Choroid plexus epithelial cell (primary cell): ENCODE data around the gene TH.

Source experiments
- DNase-seq: peaks from one replicate; pipeline ENCODE4 v3.0.0-alpha.2; 2010; ENCODE audit warnings: low read depth
- H3K4me3 ChIP-seq: 2 replicates; pipeline ENCODE4 v1.5.1; 2011; ENCODE audit warnings: low read depth, mild to moderate bottlenecking, control low read depth, low read length, moderate library complexity
- TF ChIP-seq, protein P1 (sequence below): conservative IDR thresholded peaks from 2 replicates; pipeline ENCODE4 v1.5.1; 2011; ENCODE audit warnings: low read depth, mild to moderate bottlenecking, control low read depth, inconsistent platforms, low read length, moderate library complexity

The TH gene

DNA sequence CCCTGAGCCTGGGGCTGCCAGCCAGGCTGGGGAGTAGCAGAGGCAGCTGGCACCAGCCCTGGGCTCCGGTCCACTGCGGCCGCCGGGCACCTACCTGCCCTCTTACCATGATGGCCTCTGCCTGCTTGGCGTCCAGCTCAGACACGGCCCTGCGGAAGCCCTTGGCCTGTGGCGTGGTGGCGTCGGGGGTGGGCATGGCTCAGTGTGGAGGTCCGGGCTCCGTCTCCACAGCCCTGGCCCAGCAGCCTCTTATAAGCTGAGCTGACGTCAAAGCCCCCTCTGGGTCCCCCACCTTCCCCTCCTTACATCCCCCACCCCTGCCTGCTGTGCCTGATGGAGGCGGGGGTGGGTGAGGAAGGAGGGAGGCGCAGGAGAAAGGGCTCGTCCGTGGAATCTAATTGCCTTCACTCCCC is at the start of gene TH:
TSS of gene TH (minus strand) at position 225 of the 413 bp plus-strand sequence. CDS start at position 196, 29 bp downstream.
- TF ChIP-seq, protein P1, sequence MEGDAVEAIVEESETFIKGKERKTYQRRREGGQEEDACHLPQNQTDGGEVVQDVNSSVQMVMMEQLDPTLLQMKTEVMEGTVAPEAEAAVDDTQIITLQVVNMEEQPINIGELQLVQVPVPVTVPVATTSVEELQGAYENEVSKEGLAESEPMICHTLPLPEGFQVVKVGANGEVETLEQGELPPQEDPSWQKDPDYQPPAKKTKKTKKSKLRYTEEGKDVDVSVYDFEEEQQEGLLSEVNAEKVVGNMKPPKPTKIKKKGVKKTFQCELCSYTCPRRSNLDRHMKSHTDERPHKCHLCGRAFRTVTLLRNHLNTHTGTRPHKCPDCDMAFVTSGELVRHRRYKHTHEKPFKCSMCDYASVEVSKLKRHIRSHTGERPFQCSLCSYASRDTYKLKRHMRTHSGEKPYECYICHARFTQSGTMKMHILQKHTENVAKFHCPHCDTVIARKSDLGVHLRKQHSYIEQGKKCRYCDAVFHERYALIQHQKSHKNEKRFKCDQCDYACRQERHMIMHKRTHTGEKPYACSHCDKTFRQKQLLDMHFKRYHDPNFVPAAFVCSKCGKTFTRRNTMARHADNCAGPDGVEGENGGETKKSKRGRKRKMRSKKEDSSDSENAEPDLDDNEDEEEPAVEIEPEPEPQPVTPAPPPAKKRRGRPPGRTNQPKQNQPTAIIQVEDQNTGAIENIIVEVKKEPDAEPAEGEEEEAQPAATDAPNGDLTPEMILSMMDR, result no peak
- H3K4me3 ChIP-seq, result no peak within 1 kb of the TSS
- no peak for DNase-seq

DNA sequence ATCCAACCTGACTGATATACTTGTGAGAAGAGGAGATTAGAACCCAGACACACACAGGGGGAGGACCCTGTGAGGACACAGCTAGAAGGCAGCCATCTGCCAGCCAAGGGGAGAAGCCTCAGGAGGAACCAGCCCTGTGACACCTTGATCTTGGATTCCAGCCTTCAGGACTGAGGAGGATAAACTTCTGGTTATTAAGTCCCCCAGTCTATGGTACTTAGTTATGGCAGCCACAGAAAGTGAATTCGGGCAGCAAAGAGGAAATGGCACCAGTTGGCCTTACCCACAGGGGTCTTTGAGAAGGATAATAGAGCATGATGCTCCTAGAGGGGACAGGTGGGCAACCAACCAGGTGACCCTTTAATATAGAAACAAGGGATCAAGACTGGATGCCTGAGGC is 49.4 kb upstream of the TH start:
- no peak for DNase-seq
- TF ChIP-seq, protein P1, result no peak
- H3K4me3 ChIP-seq, result no peak overlapping the region

DNA sequence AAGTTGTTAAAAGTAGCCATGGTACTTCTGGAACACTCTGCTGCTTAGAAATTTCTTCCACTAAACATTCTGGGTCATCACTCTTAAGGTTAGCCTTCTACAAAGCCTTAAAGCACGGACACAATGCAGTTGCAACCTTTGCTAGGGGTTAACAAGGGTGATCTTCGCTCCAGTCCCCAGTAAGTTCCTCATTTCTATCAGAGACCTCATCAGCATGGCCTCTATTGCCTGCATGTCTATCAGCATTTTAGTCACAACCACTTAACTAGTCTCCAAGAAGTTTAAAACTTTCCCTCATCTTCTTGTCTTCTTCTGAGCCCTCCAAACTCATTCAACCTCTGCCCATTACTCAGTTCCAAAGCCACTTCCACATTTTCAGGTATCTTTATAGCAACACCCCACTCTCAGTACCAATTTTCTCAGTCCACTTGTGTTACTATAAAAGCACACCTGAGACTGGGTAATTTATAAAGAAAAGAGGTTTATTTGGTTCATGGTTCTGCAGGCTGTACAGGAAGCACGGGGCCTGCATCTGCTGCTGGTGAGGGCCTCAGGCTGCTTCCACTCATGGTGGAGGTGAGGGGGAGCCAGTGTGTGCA is 48.7 kb upstream of the TH start:
- TF ChIP-seq, protein P1, result no peak
- H3K4me3 ChIP-seq, result no peak overlapping the region
- DNase-seq, result no peak

DNA sequence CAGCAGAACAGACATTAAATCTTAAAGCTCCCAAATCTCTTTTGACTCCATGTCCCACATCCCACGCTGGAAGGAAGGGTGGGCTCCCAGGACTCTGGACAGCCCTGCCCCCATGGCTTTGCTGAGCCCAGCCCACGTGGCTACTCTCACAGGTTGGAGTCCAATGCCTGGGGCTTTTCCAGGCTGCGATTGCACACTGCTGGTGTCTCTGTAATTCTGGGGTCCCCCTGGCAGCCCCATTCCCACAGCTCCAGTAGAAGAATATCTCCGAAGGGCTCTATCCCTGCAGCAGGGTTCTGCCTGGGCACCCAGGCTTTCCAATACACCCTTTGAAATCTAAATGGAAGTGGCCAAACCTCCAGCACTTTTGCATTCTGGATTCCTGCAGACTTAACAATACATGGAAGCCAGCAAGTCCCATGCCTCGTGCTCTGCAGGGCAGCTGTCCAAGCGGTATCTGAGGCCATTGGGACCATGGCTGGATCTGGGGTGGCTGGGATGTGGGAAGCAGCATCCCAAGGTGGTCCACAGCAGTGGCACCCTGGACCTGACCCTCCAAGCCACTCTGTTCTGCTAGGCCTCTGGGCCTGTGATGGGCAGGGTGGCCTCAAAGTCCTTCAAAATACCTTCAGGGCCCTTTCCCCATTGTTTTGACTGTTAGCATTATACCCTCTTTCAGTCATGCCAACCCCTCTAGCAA is 47.9 kb upstream of the TH start:
- no peak for DNase-seq
- TF ChIP-seq, protein P1, result no peak
- H3K4me3 ChIP-seq, result no peak overlapping the region

DNA sequence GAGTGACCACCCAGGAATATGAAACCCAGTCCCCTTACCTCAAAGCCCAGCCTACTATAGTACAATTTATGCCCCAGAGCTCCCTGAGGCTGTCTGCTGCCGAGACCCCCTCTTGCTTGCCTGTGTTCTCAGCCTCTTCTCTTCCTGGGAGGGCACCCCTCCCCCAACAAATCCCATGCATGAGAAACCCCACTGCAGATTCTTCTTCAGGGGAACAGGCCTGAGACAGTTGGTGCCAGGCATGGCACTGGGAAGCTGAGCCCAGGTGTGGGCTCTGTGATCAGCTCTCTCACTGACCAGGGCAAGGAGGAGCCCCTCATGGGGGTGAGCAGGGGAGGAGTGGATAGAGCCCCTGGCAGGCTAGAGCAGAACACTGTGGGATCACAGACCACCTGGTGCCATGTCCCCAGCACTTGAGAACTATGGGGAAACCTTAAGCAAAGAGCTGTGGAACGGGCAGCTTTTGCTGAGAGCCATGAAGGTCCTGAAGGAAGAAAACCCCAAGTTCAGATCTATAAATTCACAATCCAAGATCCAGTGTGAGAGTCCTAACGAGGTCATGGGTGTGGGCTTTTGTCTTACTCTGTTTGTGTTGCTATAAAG is 46.5 kb upstream of the TH start:
- DNase-seq, result no peak
- no peak overlapping the region for H3K4me3 ChIP-seq
- TF ChIP-seq, protein P1, result no peak

DNA sequence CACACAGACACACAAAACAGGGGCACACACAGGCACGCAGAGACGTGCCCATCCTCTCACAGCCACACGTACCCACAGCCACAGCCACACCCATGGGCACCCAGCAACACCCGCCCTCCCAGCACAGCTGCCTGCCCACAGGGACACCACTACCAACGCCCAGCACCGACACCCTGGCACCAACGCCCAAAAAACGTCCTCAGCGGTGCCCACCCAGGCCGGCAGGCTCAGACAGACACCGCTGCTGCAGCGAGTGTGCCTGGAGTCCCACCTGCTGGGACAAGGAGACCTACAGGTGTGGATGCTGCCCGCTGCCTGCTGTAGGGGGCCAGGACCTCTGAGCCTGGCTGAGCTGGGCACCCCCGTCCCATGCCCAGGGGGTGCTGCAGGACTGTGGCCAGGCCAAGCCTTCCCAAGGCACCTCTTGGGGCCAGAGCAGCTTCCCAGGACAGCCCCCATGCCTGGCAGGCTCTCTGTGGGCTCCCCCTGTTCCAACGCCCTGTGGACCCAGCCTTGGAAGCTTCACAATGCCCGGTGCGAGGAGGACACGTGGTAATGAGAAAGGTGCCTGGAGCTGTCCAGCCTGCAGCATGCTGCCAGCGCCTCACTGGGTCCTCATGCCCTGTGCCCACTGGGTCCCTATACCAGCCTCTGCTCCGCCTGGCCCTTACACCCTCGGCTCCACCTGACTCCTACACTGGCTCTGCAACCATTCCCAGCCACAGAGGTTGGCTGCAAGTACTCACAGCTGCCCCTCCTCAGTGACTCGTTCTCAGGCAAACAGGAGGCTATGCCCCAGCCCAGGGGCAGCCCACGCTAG is 45.8 kb upstream of the TH start:
- TF ChIP-seq, protein P1, result no peak
- DNase-seq, result no peak
- H3K4me3 ChIP-seq, result no peak overlapping the region
